Measurements from ENCODE around the gene HCN2.

- TF ChIP-seq ZNF24 (tag by site-specific recombination; IDR thresholded peaks at IDR 0.05) (no peak), CTCF (tag by site-specific recombination; IDR thresholded peaks at IDR 0.05) (no peak), ZNF404 (tag by site-specific recombination; IDR thresholded peaks at IDR 0.05) (no peak), YY1 (tag by site-specific recombination; IDR thresholded peaks at IDR 0.05) (no peak), SP2 (tag by site-specific recombination; IDR thresholded peaks at IDR 0.05) (no peak), ZNF768 (tag by site-specific recombination; IDR thresholded peaks at IDR 0.05) (no peak), ZNF274 (IDR thresholded peaks at IDR 0.05; ENCODE audit: low read length) (no peak), ZNF274 (tag by site-specific recombination; IDR thresholded peaks at IDR 0.05; ENCODE audit: borderline replicate concordance) (no peak), ZNF621 (tag by site-specific recombination; IDR thresholded peaks at IDR 0.05) (no peak), ZNF777 (tag by site-specific recombination; IDR thresholded peaks at IDR 0.05; ENCODE audit: borderline replicate concordance) (no peak), SP3 (tag by site-specific recombination; IDR thresholded peaks at IDR 0.05) (no peak), ZSCAN5A (tag by site-specific recombination; IDR thresholded peaks at IDR 0.05) (no peak), KLF16 (tag by site-specific recombination; IDR thresholded peaks at IDR 0.05) (no peak), ZNF473 (tag by site-specific recombination; IDR thresholded peaks at IDR 0.05) (no peak), ZNF202 (tag by site-specific recombination; IDR thresholded peaks at IDR 0.05; ENCODE audit: borderline replicate concordance) (no peak)
Measured at GRCh38 chr19:547836-548720, 41.6 kb upstream of the HCN2 start.
